Type B pancreatic cell (in vitro differentiated cells): Measurements from ENCODE around the gene ZBTB33. TPM values are rescaled to one million over a fixed set of nuclear protein-coding genes. Genes with fewer than 3 reads are reported as not detected.

Experiments used
- DNase-seq: peaks from one replicate; pipeline ENCODE4 v3.0.0; 2021; ENCODE audit warnings: mixed read lengths; ENCODE audit not compliant: unreplicated experiment; ENCODE audit errors: extremely low spot score
- H3K27ac Mint-ChIP-seq: 2 replicates; pipeline ENCODE4 v1.8.0; 2021; ENCODE audit warnings: mild to moderate bottlenecking, mixed read lengths
- H3K27me3 Mint-ChIP-seq: 2 replicates; pipeline ENCODE4 v1.8.0; 2021; ENCODE audit warnings: mixed read lengths
- H3K36me3 Mint-ChIP-seq: 2 replicates; pipeline ENCODE4 v1.8.0; 2021; ENCODE audit warnings: mixed read lengths
- H3K4me1 Mint-ChIP-seq: one replicate; pipeline ENCODE4 v1.8.0; 2021; ENCODE audit warnings: mixed read lengths; ENCODE audit not compliant: unreplicated experiment
- H3K4me3 Mint-ChIP-seq: 2 replicates; pipeline ENCODE4 v1.8.0; 2021; ENCODE audit warnings: mild to moderate bottlenecking, mixed read lengths
- H3K9me3 Mint-ChIP-seq: 2 replicates; pipeline ENCODE4 v1.8.0; 2021; ENCODE audit warnings: mixed read lengths
- total RNA-seq: library from RNA; stranded (reverse); gene quantifications from 2 replicates; pipeline ENCODE4 v1.2.1, GENCODE V29; 2021; ENCODE audit warnings: low replicate concordance
- TF ChIP-seq, protein P1 (sequence below): fragments of 200-600 bp; sonication (generic); conservative IDR thresholded peaks from 2 replicates; pipeline ENCODE4 v1.5.0; 2021; ENCODE audit warnings: antibody characterized with exemption, mild to moderate bottlenecking

The ZBTB33 gene
- total RNA-seq, 1 donor from 2014 or later = 25.7 TPM

GRCh38 chrX:120299928-120300327, 49.3 kb downstream of the ZBTB33 start:
- Mint-ChIP-seq H3K36me3 (no peaks in the 10 kb centered on the region), H3K27me3 (peaks cover 3% of the 10 kb centered on the region), H3K27ac (no peak overlapping the region), H3K4me1 (peaks cover 6% of the 10 kb centered on the region), H3K4me3 (no peak overlapping the region), H3K9me3 (peaks cover 4% of the 10 kb centered on the region)
- TF ChIP-seq, protein P1, sequence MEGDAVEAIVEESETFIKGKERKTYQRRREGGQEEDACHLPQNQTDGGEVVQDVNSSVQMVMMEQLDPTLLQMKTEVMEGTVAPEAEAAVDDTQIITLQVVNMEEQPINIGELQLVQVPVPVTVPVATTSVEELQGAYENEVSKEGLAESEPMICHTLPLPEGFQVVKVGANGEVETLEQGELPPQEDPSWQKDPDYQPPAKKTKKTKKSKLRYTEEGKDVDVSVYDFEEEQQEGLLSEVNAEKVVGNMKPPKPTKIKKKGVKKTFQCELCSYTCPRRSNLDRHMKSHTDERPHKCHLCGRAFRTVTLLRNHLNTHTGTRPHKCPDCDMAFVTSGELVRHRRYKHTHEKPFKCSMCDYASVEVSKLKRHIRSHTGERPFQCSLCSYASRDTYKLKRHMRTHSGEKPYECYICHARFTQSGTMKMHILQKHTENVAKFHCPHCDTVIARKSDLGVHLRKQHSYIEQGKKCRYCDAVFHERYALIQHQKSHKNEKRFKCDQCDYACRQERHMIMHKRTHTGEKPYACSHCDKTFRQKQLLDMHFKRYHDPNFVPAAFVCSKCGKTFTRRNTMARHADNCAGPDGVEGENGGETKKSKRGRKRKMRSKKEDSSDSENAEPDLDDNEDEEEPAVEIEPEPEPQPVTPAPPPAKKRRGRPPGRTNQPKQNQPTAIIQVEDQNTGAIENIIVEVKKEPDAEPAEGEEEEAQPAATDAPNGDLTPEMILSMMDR = peak; percentile 22
- DNase-seq = no peak

DNA sequence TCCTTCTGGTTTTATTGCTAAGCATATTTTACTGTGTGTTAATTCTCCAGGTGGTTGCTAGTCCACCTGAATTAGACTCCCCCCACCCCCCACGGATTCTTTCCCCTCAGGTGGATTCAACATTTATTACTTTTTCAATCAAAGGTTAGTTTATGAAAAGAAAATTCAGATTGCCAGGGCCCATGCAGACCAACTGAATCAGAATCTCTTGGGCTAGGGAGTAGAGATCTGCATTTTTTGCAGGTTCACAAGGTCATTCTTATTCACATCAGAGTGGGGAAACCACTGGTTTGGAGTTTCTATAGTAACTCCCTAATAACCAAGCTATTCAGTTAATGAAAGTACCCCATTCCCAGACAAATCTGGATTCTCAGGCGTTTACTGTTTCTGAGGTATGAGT, 50.9 kb downstream of the ZBTB33 start:
- DNase-seq = no peak
- TF ChIP-seq, protein P1 = no peak
- H3K4me1 Mint-ChIP-seq = peaks cover 6% of the 10 kb centered on the region
- H3K4me3 Mint-ChIP-seq = no peak overlapping the region
- peaks cover 12% of the 10 kb centered on the region for H3K27me3 Mint-ChIP-seq
- H3K36me3 Mint-ChIP-seq = no peaks in the 10 kb centered on the region
- no peak overlapping the region for H3K27ac Mint-ChIP-seq
- H3K9me3 Mint-ChIP-seq = peaks cover 4% of the 10 kb centered on the region

DNA sequence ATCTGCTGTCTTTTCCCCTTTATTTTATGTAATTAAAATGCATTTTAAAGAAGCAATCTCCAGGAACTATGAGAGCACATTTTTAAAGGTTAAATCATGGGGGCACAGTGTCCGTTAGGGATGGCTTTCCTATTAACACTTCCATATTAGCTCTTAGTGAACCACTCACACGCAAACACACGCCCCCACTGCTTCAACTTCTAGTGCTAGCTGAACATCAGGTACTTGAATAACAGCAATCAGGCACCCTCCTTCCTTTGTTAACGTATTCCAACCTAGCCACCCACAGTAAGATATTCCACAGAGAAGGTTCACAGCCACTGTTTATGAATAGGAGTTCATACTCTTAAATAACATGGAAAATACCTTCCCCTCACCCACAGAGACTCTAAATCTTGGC, 51.3 kb downstream of the ZBTB33 start:
- Mint-ChIP-seq H3K27ac (peak overlapping the region; percentile 2), H3K4me1 (peaks cover 6% of the 10 kb centered on the region), H3K9me3 (peaks cover 4% of the 10 kb centered on the region), H3K4me3 (peak overlapping the region; percentile 16), H3K36me3 (no peaks in the 10 kb centered on the region), H3K27me3 (peaks cover 17% of the 10 kb centered on the region)
- DNase-seq = no peak
- TF ChIP-seq, protein P1 = no peak

GRCh38 chrX:120302434-120302833, 51.8 kb downstream of the ZBTB33 start:
- DNase-seq = no peak
- TF ChIP-seq, protein P1 = no peak
- no peaks in the 10 kb centered on the region for H3K36me3 Mint-ChIP-seq
- no peak overlapping the region for H3K4me3 Mint-ChIP-seq
- H3K27ac Mint-ChIP-seq = peak overlapping the region; percentile 2
- H3K27me3 Mint-ChIP-seq = peaks cover 22% of the 10 kb centered on the region
- peaks cover 6% of the 10 kb centered on the region for H3K4me1 Mint-ChIP-seq
- no peaks in the 10 kb centered on the region for H3K9me3 Mint-ChIP-seq

DNA sequence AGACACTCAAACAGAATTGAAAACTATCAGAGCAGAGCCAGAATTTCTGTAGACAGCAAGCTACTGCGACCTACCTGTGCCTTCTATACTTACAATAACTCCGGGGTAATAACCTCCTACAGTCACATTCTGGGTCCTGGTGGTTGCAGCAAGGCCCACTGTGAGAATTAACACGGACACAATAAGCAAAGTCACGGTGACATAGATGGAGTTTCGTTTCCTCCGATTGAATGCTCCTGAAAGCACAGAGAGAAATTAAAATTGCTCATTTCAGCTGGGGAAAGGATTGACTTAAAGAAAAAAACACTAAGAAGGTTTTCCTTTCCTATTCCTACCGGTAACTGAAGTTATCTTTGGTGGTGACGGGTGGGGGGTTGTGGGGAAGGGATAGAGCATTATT, 53.6 kb downstream of the ZBTB33 start:
- Mint-ChIP-seq H3K27ac (no peak overlapping the region), H3K36me3 (no peaks in the 10 kb centered on the region), H3K4me3 (no peak overlapping the region), H3K9me3 (no peaks in the 10 kb centered on the region), H3K27me3 (peaks cover 40% of the 10 kb centered on the region), H3K4me1 (peaks cover 7% of the 10 kb centered on the region)
- no peak for DNase-seq
- TF ChIP-seq, protein P1 = no peak
